ENCODE measurements around the gene PIK3CG. TPM values are rescaled to one million over a fixed set of nuclear protein-coding genes. Genes with fewer than 3 reads are reported as not detected.

The PIK3CG gene
- polyA plus RNA-seq, 3 donors: 17.9 to 31.2 (median 20.7) TPM

GRCh38 chr7:106901828-106902441, 36.9 kb downstream of the PIK3CG start:
- no peaks in the 10 kb centered on the region for H3K27me3 ChIP-seq (ENCODE audit: control insufficient read depth in 2 of 2, insufficient read depth in 2 of 2, low read length in 2 of 2)
- H3K4me1 ChIP-seq (ENCODE audit: control insufficient read depth in 1 of 2, insufficient read depth in 2 of 2, low read length in 2 of 2): peaks cover 10 to 11% of the 10 kb centered on the region in 2 donors
- peak overlapping the region in 1 of 2 donors; percentile 49 for H3K4me3 Mint-ChIP-seq
- peak; percentile 26 to 40 (median 40) for DNase-seq
- intact Hi-C loops (cut with micrococcal nuclease): no loop called here
- no peak overlapping the region for H3K4me2 ChIP-seq (replicated peaks; ENCODE audit: extremely low read depth, low read length, poor library complexity, severe bottlenecking)
- peak overlapping the region; percentile 10 to 86 (median 79) for H3K27ac Mint-ChIP-seq
- H3K9me3 Mint-ChIP-seq: peaks cover 0 to 4% (median 3%) of the 10 kb centered on the region in 7 donors
- peaks cover 0 to 3% (median 1%) of the 10 kb centered on the region in 3 donors for H3K27me3 Mint-ChIP-seq (ENCODE audit: low read depth in 3 of 3)
- H3K36me3 Mint-ChIP-seq: peaks cover 58 to 77% of the 10 kb centered on the region in 2 donors
- no peaks in the 10 kb centered on the region for H3K9me3 ChIP-seq (replicated peaks in 1 of 2; ENCODE audit: control insufficient read depth in 1 of 2, insufficient read depth in 1 of 2, low read length in 2 of 2)
- 8% methylated on average over 2 of the region's 4 CpGs for WGBS (ENCODE audit: insufficient coverage)
- peaks cover 52% of the 10 kb centered on the region for H4K20me1 ChIP-seq (ENCODE audit: insufficient read depth, low read length)
- peak overlapping the region; percentile 21 to 64 for H3K27ac ChIP-seq (ENCODE audit: low read depth in 1 of 2, low read length in 2 of 2)
- no peak for TF ChIP-seq CTCF (IDR thresholded peaks at IDR 0.05)
- no peak overlapping the region for H3K9ac ChIP-seq (ENCODE audit: insufficient read depth, low read length, poor library complexity, severe bottlenecking)
- H3K4me1 Mint-ChIP-seq: peaks cover 37% of the 10 kb centered on the region
- H3K79me2 ChIP-seq (ENCODE audit: insufficient read depth, low read length): peaks cover 62% of the 10 kb centered on the region
- no peak overlapping the region for H2AFZ ChIP-seq (ENCODE audit: insufficient read depth, low read depth, low read length, poor library complexity, severe bottlenecking)
- H3K4me3 ChIP-seq (replicated peaks in 1 of 3; ENCODE audit: low read depth in 2 of 3, low read length in 3 of 3): no peak overlapping the region
- H3K36me3 ChIP-seq (replicated peaks in 1 of 2; ENCODE audit: control insufficient read depth in 1 of 2, insufficient read depth in 2 of 2, low read length in 2 of 2): peaks cover 33 to 53% of the 10 kb centered on the region in 2 donors

- DNase-seq: no peak
- intact Hi-C loops (cut with micrococcal nuclease): no loop called here
- no peaks in the 10 kb centered on the region for H3K9me3 Mint-ChIP-seq
- Histone ChIP-seq H3K4me3 (replicated peaks in 1 of 3; ENCODE audit: low read depth in 2 of 3, low read length in 3 of 3) (no peak overlapping the region), H3K79me2 (ENCODE audit: insufficient read depth, low read length) (peaks cover 28% of the 10 kb centered on the region), H3K9ac (ENCODE audit: insufficient read depth, low read length, poor library complexity, severe bottlenecking) (no peak overlapping the region), H3K27me3 (ENCODE audit: control insufficient read depth in 2 of 2, insufficient read depth in 2 of 2, low read length in 2 of 2) (no peaks in the 10 kb centered on the region), H3K27ac (ENCODE audit: low read depth in 1 of 2, low read length in 2 of 2) (peak overlapping the region in 1 of 2 donors; percentile 36), H4K20me1 (ENCODE audit: insufficient read depth, low read length) (peaks cover 33% of the 10 kb centered on the region), H3K9me3 (replicated peaks in 1 of 2; ENCODE audit: control insufficient read depth in 1 of 2, insufficient read depth in 1 of 2, low read length in 2 of 2) (no peaks in the 10 kb centered on the region), H2AFZ (ENCODE audit: insufficient read depth, low read depth, low read length, poor library complexity, severe bottlenecking) (no peak overlapping the region), H3K36me3 (replicated peaks in 1 of 2; ENCODE audit: control insufficient read depth in 1 of 2, insufficient read depth in 2 of 2, low read length in 2 of 2) (peaks cover 42 to 59% of the 10 kb centered on the region in 2 donors), H3K4me1 (ENCODE audit: control insufficient read depth in 1 of 2, insufficient read depth in 2 of 2, low read length in 2 of 2) (peaks cover 10 to 11% of the 10 kb centered on the region in 2 donors), H3K4me2 (replicated peaks; ENCODE audit: extremely low read depth, low read length, poor library complexity, severe bottlenecking) (no peak overlapping the region)
- no peak overlapping the region for H3K27ac Mint-ChIP-seq
- no peak for TF ChIP-seq CTCF (IDR thresholded peaks at IDR 0.05)
- no peak overlapping the region for H3K4me3 Mint-ChIP-seq
- WGBS (ENCODE audit: insufficient coverage): no CpG with 5 or more reads among the region's 3 CpGs
- H3K27me3 Mint-ChIP-seq (ENCODE audit: low read depth in 3 of 3): peaks cover 0 to 2% (median 0%) of the 10 kb centered on the region in 3 donors
- peaks cover 15% of the 10 kb centered on the region for H3K4me1 Mint-ChIP-seq
- peaks cover 51 to 59% of the 10 kb centered on the region in 2 donors for H3K36me3 Mint-ChIP-seq
Measured at GRCh38 chr7:106905734-106906133, 40.7 kb downstream of the PIK3CG start.

Data from CD14-positive monocyte (primary cell).